ENCODE results near the gene CCDC87.
"Not testable (repeated sequence)": the region's sequence is repeated elsewhere in the genome, so short reads cannot be mapped to it uniquely, and the experiment has no call there.

The CCDC87 gene

DNA sequence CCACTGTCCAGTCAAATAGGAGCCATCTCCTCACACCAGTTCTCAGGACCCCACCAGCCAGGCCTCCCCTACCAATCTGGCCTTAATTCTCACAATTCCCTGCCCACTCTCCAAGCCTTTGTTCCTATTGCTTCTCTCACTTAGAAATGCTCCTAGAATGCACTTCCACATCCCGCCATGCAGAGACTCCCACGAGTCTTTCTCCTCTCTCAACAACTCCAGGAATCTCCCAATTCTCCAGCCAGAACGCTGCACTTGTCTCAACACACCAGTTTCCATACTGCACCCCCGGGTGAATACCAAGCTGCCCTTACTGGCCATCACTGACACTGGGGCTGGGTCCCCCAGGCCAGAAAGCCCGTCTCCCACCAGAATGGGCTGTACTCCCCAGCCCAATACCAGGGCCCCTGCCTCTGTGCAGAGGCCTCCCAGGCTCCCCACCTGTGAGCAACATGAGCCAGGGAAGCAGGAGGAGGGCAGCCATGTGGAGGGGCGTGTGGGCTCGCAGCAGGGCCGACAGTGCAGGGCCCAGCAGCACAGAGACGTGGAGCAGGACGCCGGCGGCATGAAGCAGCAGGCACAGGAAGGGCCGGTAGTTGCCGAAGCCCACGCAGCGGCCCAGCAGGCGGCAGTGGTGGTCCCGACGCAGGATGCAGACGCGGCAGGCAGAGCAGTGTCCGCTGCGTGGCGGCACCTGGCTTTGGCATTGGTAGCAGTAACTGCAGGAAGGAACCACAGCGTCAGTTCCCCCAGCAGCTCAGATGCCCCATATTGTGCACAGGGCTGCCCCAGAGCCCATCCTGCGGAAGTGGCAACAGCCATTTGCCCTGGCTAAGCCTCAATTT lies 49.4 kb downstream of the CCDC87 start:
- Histone ChIP-seq H3K27me3 (ENCODE audit: control insufficient read depth, insufficient read depth, low read length) (no peaks in the 10 kb centered on the region), H3K4me3 (ENCODE audit: low read depth, low read length) (no peak overlapping the region; the same call in 1 of the 2 replicates), H3K9ac (ENCODE audit: low read depth, low read length) (no peak overlapping the region), H3K4me1 (ENCODE audit: control insufficient read depth, insufficient read depth, low read length) (peaks cover 11% of the 10 kb centered on the region; the same call in 1 of the 2 replicates), H3K36me3 (ENCODE audit: control insufficient read depth, insufficient read depth, low read length) (no peaks in the 10 kb centered on the region; the same call in 1 of the 2 replicates), H3K9me3 (ENCODE audit: control insufficient read depth, insufficient read depth, low read length) (no peaks in the 10 kb centered on the region), H3K27ac (ENCODE audit: low read depth, low read length) (no peak overlapping the region)

- no peaks in the 10 kb centered on the region; the same call in 1 of the 2 replicates for H3K36me3 ChIP-seq (ENCODE audit: control insufficient read depth, insufficient read depth, low read length)
- no peaks in the 10 kb centered on the region for H3K27me3 ChIP-seq (ENCODE audit: control insufficient read depth, insufficient read depth, low read length)
- H3K4me1 ChIP-seq (ENCODE audit: control insufficient read depth, insufficient read depth, low read length), result peaks cover 9% of the 10 kb centered on the region; the same call in 1 of the 2 replicates
- H3K9me3 ChIP-seq (ENCODE audit: control insufficient read depth, insufficient read depth, low read length), result no peaks in the 10 kb centered on the region
- no peak overlapping the region for H3K9ac ChIP-seq (ENCODE audit: low read depth, low read length)
- H3K4me3 ChIP-seq (ENCODE audit: low read depth, low read length), result no peak overlapping the region
- H3K27ac ChIP-seq (ENCODE audit: low read depth, low read length), result no peak overlapping the region
These were observed 50.5 kb downstream of the CCDC87 start for GRCh38 chr11:66542362-66542761.

DNA sequence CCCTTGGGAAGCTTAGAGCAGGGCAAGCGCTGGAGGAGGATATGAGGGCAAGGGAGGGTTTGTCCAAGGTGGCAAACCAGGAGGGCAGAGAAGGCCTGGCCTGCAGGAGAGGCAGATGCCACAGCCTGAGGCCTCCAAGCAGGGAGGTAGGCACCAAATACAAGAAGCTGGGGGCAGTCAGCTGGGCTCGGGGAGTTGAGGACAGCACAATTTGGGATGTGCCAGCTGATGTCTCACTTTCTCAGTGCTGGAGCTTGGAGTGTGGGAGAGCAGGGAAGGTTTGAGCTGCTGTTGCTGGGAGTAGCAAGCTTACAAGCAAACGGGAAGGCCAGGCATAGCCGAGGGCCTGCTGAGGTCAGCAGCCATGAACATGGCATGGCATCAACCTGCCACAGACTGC lies 51.0 kb downstream of the CCDC87 start:
- Histone ChIP-seq H3K9ac (ENCODE audit: low read depth, low read length) (no peak overlapping the region), H3K9me3 (ENCODE audit: control insufficient read depth, insufficient read depth, low read length) (no peaks in the 10 kb centered on the region), H3K27ac (ENCODE audit: low read depth, low read length) (no peak overlapping the region), H3K27me3 (ENCODE audit: control insufficient read depth, insufficient read depth, low read length) (no peaks in the 10 kb centered on the region), H3K36me3 (ENCODE audit: control insufficient read depth, insufficient read depth, low read length) (no peaks in the 10 kb centered on the region; the same call in 1 of the 2 replicates), H3K4me1 (ENCODE audit: control insufficient read depth, insufficient read depth, low read length) (peaks cover 9% of the 10 kb centered on the region; the same call in 1 of the 2 replicates), H3K4me3 (ENCODE audit: low read depth, low read length) (no peak overlapping the region)

DNA sequence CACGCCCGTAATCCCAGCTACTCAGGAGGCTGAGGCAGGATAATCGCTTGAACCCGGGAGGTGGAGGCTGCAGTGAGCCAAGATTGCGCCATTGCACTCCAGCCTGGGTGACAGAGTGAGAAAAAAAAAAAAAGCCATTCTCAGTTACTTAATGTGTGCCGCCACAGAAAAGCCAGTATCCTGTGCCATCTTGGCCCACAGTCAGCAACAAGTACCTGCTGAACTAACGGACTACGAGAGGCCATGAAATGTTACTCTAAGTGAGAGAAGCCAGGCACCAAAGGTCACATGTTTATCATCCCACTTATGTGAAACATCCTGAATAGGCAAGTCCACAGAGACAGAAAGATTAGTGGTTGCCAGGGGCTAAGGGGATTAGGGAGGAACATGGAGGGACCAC lies 52.3 kb downstream of the CCDC87 start:
- not testable (repeated sequence) for H3K27me3 ChIP-seq (ENCODE audit: control insufficient read depth, insufficient read depth, low read length); H3K4me1 ChIP-seq (ENCODE audit: control insufficient read depth, insufficient read depth, low read length); H3K27ac ChIP-seq (ENCODE audit: low read depth, low read length); H3K36me3 ChIP-seq (ENCODE audit: control insufficient read depth, insufficient read depth, low read length); H3K9ac ChIP-seq (ENCODE audit: low read depth, low read length); H3K9me3 ChIP-seq (ENCODE audit: control insufficient read depth, insufficient read depth, low read length); H3K4me3 ChIP-seq (ENCODE audit: low read depth, low read length)
